Small intestine (tissue), 7 donors: Measurements from ENCODE around the gene MORN1. TPM values are rescaled to one million over a fixed set of nuclear protein-coding genes. Genes with fewer than 3 reads are reported as not detected.

Experiments used
- DNase-seq, 2 donors: peaks; one replicate each; pipeline versions ENCODE4 v3.0.0 to v3.0.0-alpha.2; 2013
- FAIRE-seq: peaks from 2 replicates; lab custom pipeline; 2012; peaks lifted over from hg19 to GRCh38; lab: Jason Lieb, UNC
- H3K27ac ChIP-seq, 3 donors: one replicate each; pipeline ENCODE4 v1.5.1; 2013; ENCODE audit warnings: low read length in 2 of 3, mild to moderate bottlenecking in 2 of 3, control low read depth in 1 of 3, inconsistent platforms in 1 of 3, low read depth in 1 of 3, moderate library complexity in 1 of 3
- H3K27me3 ChIP-seq, 3 donors: one replicate each; pipeline ENCODE4 v1.6.1; 2013; ENCODE audit warnings: low read length in 3 of 3, inconsistent platforms in 1 of 3; ENCODE audit not compliant: control insufficient read depth in 3 of 3, insufficient read depth in 3 of 3
- H3K36me3 ChIP-seq, 3 donors: one replicate each; pipeline ENCODE4 v1.6.1; 2013; ENCODE audit warnings: low read length in 3 of 3, inconsistent platforms in 1 of 3, low read depth in 1 of 3, mild to moderate bottlenecking in 1 of 3, moderate library complexity in 1 of 3; ENCODE audit not compliant: control insufficient read depth in 3 of 3, insufficient read depth in 2 of 3
- H3K4me1 ChIP-seq, 3 donors: one replicate each; pipeline ENCODE4 v1.6.1; 2013; ENCODE audit warnings: low read length in 2 of 3, inconsistent platforms in 1 of 3, low read depth in 1 of 3, mild to moderate bottlenecking in 1 of 3, moderate library complexity in 1 of 3; ENCODE audit not compliant: control insufficient read depth in 3 of 3, insufficient read depth in 2 of 3
- H3K4me3 ChIP-seq, 3 donors: one replicate each; pipeline ENCODE4 v1.5.1; 2013; ENCODE audit warnings: low read length in 3 of 3, control low read depth in 1 of 3, inconsistent platforms in 1 of 3, low read depth in 1 of 3, mild to moderate bottlenecking in 1 of 3, moderate library complexity in 1 of 3
- H3K9me3 ChIP-seq, 2 donors: one replicate each; pipeline ENCODE4 v1.6.1; 2013; ENCODE audit warnings: low read depth in 1 of 2, low read length in 1 of 2; ENCODE audit not compliant: control insufficient read depth in 2 of 2, insufficient read depth in 1 of 2
- WGBS, 3 donors: extraction: QIAGEN DNeasy Blood & Tissue Kit; methylation state at CpG; one replicate each; pipeline ENCODE4 v1.1.7; 2013; 5-methylcytosine and 5-hydroxymethylcytosine counted together
- polyA plus RNA-seq, 4 donors: library from polyadenylated mRNA; stranded (reverse) in 3 of 4; unstranded in 1 of 4; fragments of 200-250 nt in 3 of 4; fragments of 120-200 nt in 1 of 4; gene quantifications; one replicate each; pipeline versions ENCODE4 v1.2.1 to v1.2.3, GENCODE V29; 2013
- donor health status: healthy with polysubstance abuse.
- donor health status: control.
- donor health status: control.
- donor health status: Bipolar disorder and iron deficiency.
- donor health status: healthy.

The MORN1 gene
- polyA plus RNA-seq, 4 donors, result 1.1 to 10.6 (median 2.8) TPM

GRCh38 chr1:2400950-2401649 lies 9.7 kb upstream of the MORN1 start:
- FAIRE-seq (no peak), DNase-seq (no peak)
- 83 to 88% (median 84%) methylated on average over 14 of the region's 14 CpGs for WGBS, 3 donors

GRCh38 chr1:2400576-2400909 lies 9.2 kb upstream of the MORN1 start:
- no peak for FAIRE-seq
- no peak for DNase-seq
- no peaks in the 10 kb centered on the region for H3K27me3 ChIP-seq
- WGBS, 3 donors, result 82 to 88% (median 82%) methylated on average over 10 of the region's 10 CpGs
- no peaks in the 10 kb centered on the region for H3K4me1 ChIP-seq
- no peaks in the 10 kb centered on the region for H3K9me3 ChIP-seq
- no peak overlapping the region for H3K4me3 ChIP-seq
- H3K27ac ChIP-seq, result no peak overlapping the region
- H3K36me3 ChIP-seq, result peaks cover 28 to 94% (median 42%) of the 10 kb centered on the region in 3 donors

More at GRCh38 chr1:2400950-2401649, 9.7 kb upstream of the MORN1 start:
- Histone ChIP-seq H3K36me3 (peaks cover 33 to 94% (median 38%) of the 10 kb centered on the region in 3 donors), H3K27me3 (no peaks in the 10 kb centered on the region), H3K4me1 (no peaks in the 10 kb centered on the region), H3K4me3 (no peak overlapping the region), H3K9me3 (no peaks in the 10 kb centered on the region), H3K27ac (no peak overlapping the region)

GRCh38 chr1:2399890-2400575 lies 8.7 kb upstream of the MORN1 start:
- no peaks in the 10 kb centered on the region for H3K27me3 ChIP-seq
- FAIRE-seq (no peak), DNase-seq (no peak)
- H3K9me3 ChIP-seq, result no peaks in the 10 kb centered on the region
- peaks cover 28 to 93% (median 40%) of the 10 kb centered on the region in 3 donors for H3K36me3 ChIP-seq
- H3K4me3 ChIP-seq, result no peak overlapping the region
- no peak overlapping the region for H3K27ac ChIP-seq
- 88 to 90% (median 89%) methylated on average over 22 of the region's 22 CpGs for WGBS, 3 donors
- peaks cover 0 to under 1% (median 0%) of the 10 kb centered on the region in 3 donors for H3K4me1 ChIP-seq

GRCh38 chr1:2398871-2399270 lies 7.5 kb upstream of the MORN1 start:
- Histone ChIP-seq H3K27me3 (no peaks in the 10 kb centered on the region), H3K4me3 (no peak overlapping the region), H3K27ac (no peak overlapping the region), H3K9me3 (no peaks in the 10 kb centered on the region), H3K4me1 (peaks cover 0 to 9% (median 0%) of the 10 kb centered on the region in 3 donors), H3K36me3 (peaks cover 20 to 93% (median 36%) of the 10 kb centered on the region in 3 donors)
- 85 to 94% (median 90%) methylated on average over 7 of the region's 7 CpGs for WGBS, 3 donors
- FAIRE-seq (no peak), DNase-seq (no peak)

- no peak overlapping the region for H3K27ac ChIP-seq
- no peak overlapping the region for H3K4me3 ChIP-seq
- no peaks in the 10 kb centered on the region for H3K9me3 ChIP-seq
- FAIRE-seq, result no peak
- H3K36me3 ChIP-seq, result peaks cover 8 to 89% (median 27%) of the 10 kb centered on the region in 3 donors
- DNase-seq, result no peak
- H3K4me1 ChIP-seq, result peaks cover 3 to 24% (median 8%) of the 10 kb centered on the region in 3 donors
- H3K27me3 ChIP-seq, result no peaks in the 10 kb centered on the region
- 82 to 87% (median 83%) methylated on average over 19 of the region's 19 CpGs for WGBS, 3 donors
Observed at GRCh38 chr1:2397007-2397679, 5.8 kb upstream of the MORN1 start.

GRCh38 chr1:2396476-2396875 lies 5.1 kb upstream of the MORN1 start:
- Histone ChIP-seq H3K36me3 (peaks cover 6 to 82% (median 24%) of the 10 kb centered on the region in 3 donors), H3K4me1 (peaks cover 3 to 24% (median 8%) of the 10 kb centered on the region in 3 donors), H3K27me3 (no peaks in the 10 kb centered on the region), H3K4me3 (no peak overlapping the region), H3K9me3 (no peaks in the 10 kb centered on the region), H3K27ac (no peak overlapping the region)
- FAIRE-seq (no peak), DNase-seq (no peak)
- 91 to 95% (median 94%) methylated on average over 5 of the region's 5 CpGs for WGBS, 3 donors

- Histone ChIP-seq H3K4me1 (peaks cover 3 to 24% (median 8%) of the 10 kb centered on the region in 3 donors), H3K27me3 (no peaks in the 10 kb centered on the region), H3K36me3 (peaks cover 6 to 80% (median 24%) of the 10 kb centered on the region in 3 donors), H3K4me3 (no peak overlapping the region), H3K9me3 (no peaks in the 10 kb centered on the region), H3K27ac (no peak overlapping the region)
- 84 to 92% (median 90%) methylated on average over 17 of the region's 17 CpGs for WGBS, 3 donors
- DNase-seq, result no peak
- FAIRE-seq, result no peak
Observed at GRCh38 chr1:2396059-2396458, 4.7 kb upstream of the MORN1 start.

- Histone ChIP-seq H3K27ac (no peak overlapping the region), H3K4me3 (no peak overlapping the region), H3K4me1 (peaks cover 3 to 26% (median 11%) of the 10 kb centered on the region in 3 donors), H3K27me3 (no peaks in the 10 kb centered on the region), H3K9me3 (no peaks in the 10 kb centered on the region), H3K36me3 (peaks cover 6 to 73% (median 24%) of the 10 kb centered on the region in 3 donors)
- FAIRE-seq (no peak), DNase-seq (peak in 1 of 2 donors; percentile 36)
- WGBS, 3 donors, result 69 to 88% (median 82%) methylated on average over 10 of the region's 10 CpGs
Observed at GRCh38 chr1:2395245-2395644, 3.9 kb upstream of the MORN1 start.
